ENCODE results near the gene FAXDC2. TPM values are rescaled to one million over a fixed set of nuclear protein-coding genes. Genes with fewer than 3 reads are reported as not detected.

The FAXDC2 gene
- total RNA-seq, 4 donors from 2014 or later = 27.6 to 32.1 (median 29.5) TPM

GRCh38 chr5:154857530-154858296 is 7.3 kb upstream of the FAXDC2 start:
- Histone ChIP-seq H3K4me3 (peak overlapping the region; percentile 71 to 87 (median 76)), H3K4me1 (peaks cover 35 to 48% (median 47%) of the 10 kb centered on the region in 4 donors), H3K9me3 (no peaks in the 10 kb centered on the region), H3K27me3 (no peaks in the 10 kb centered on the region), H3K36me3 (no peaks in the 10 kb centered on the region), H3K27ac (replicated peaks in 1 of 4) (peak overlapping the region; percentile 95 to 97 (median 96))
- TF ChIP-seq POLR2A (IDR thresholded peaks at IDR 0.05; ENCODE audit: low read depth) (no peak), POLR2AphosphoS5 (IDR thresholded peaks at IDR 0.05) (peak; percentile 82 to 85), CTCF (IDR thresholded peaks at IDR 0.05) (peak in 2 of 3 experiments; percentile 3 to 9), EP300 (IDR thresholded peaks at IDR 0.05) (no peak)
- intact Hi-C loops (cut with DNase I) = loop anchor here (5.0 kb wide), 1 partner anchor 100 kb away; the partner anchor contains the start of gene LARP1
- WGBS = 0% methylated on average over 30 of the region's 59 CpGs
- peak; percentile 99 for DNase-seq (ENCODE audit: extremely low spot score)

- TF ChIP-seq POLR2A (IDR thresholded peaks at IDR 0.05; ENCODE audit: low read depth) = no peak
- TF ChIP-seq EP300 (IDR thresholded peaks at IDR 0.05) = no peak
- no peak for TF ChIP-seq POLR2AphosphoS5 (IDR thresholded peaks at IDR 0.05)
- TF ChIP-seq CTCF (IDR thresholded peaks at IDR 0.05) = no peak
- no peak overlapping the region for H3K4me3 ChIP-seq
- H3K4me1 ChIP-seq = peaks cover 20 to 49% (median 45%) of the 10 kb centered on the region in 4 donors
- DNase-seq (ENCODE audit: extremely low spot score) = no peak
- H3K9me3 ChIP-seq = no peaks in the 10 kb centered on the region
- no peaks in the 10 kb centered on the region for H3K36me3 ChIP-seq
- 86% methylated on average over 3 of the region's 3 CpGs for WGBS
- peak overlapping the region; percentile 69 to 86 (median 80) for H3K27ac ChIP-seq (replicated peaks in 1 of 4)
- H3K27me3 ChIP-seq = no peaks in the 10 kb centered on the region
- intact Hi-C loops (cut with DNase I) = no loop called here
Measured at GRCh38 chr5:154851351-154851750, 948 bp upstream of the FAXDC2 start.

GRCh38 chr5:154849791-154850201 is 607 bp downstream of the FAXDC2 start:
- Histone ChIP-seq H3K27ac (replicated peaks in 1 of 4) (peak overlapping the region; percentile 69 to 86 (median 80)), H3K4me3 (peak overlapping the region; percentile 50 to 69 (median 60)), H3K9me3 (no peaks in the 10 kb centered on the region), H3K4me1 (peaks cover 23 to 62% (median 51%) of the 10 kb centered on the region in 4 donors), H3K36me3 (no peaks in the 10 kb centered on the region), H3K27me3 (no peaks in the 10 kb centered on the region)
- WGBS = 21% methylated on average over 2 of the region's 2 CpGs
- intact Hi-C loops (cut with DNase I) = no loop called here
- DNase-seq (ENCODE audit: extremely low spot score) = no peak
- TF ChIP-seq POLR2AphosphoS5 (IDR thresholded peaks at IDR 0.05) (no peak), CTCF (IDR thresholded peaks at IDR 0.05) (no peak), POLR2A (IDR thresholded peaks at IDR 0.05; ENCODE audit: low read depth) (no peak), EP300 (IDR thresholded peaks at IDR 0.05) (no peak)

GRCh38 chr5:154849264-154849785 is 1.1 kb downstream of the FAXDC2 start:
- H3K27me3 ChIP-seq = no peaks in the 10 kb centered on the region
- peak overlapping the region; percentile 50 to 69 (median 60) for H3K4me3 ChIP-seq
- H3K4me1 ChIP-seq = peaks cover 24 to 66% (median 54%) of the 10 kb centered on the region in 4 donors
- no peak for TF ChIP-seq POLR2AphosphoS5 (IDR thresholded peaks at IDR 0.05)
- no peak for TF ChIP-seq EP300 (IDR thresholded peaks at IDR 0.05)
- TF ChIP-seq POLR2A (IDR thresholded peaks at IDR 0.05; ENCODE audit: low read depth) = no peak
- no peak for TF ChIP-seq CTCF (IDR thresholded peaks at IDR 0.05)
- H3K36me3 ChIP-seq = no peaks in the 10 kb centered on the region
- H3K27ac ChIP-seq (replicated peaks in 1 of 4) = peak overlapping the region; percentile 69 to 86 (median 80)
- WGBS = 61% methylated on average over 6 of the region's 6 CpGs
- intact Hi-C loops (cut with DNase I) = no loop called here
- H3K9me3 ChIP-seq = no peaks in the 10 kb centered on the region
- no peak for DNase-seq (ENCODE audit: extremely low spot score)
